ENCODE results near the gene APLN.

Gene APLN

GRCh38 chrX:129682979-129683378, 28.2 kb upstream of the APLN start:
- TF ChIP-seq ZNF791 (tag by site-specific recombination; IDR thresholded peaks at IDR 0.05) (no peak), ZNF404 (tag by site-specific recombination; IDR thresholded peaks at IDR 0.05) (no peak), ZNF221 (tag by site-specific recombination; IDR thresholded peaks at IDR 0.05; ENCODE audit: borderline replicate concordance) (no peak), SP3 (tag by site-specific recombination; IDR thresholded peaks at IDR 0.05) (no peak), ZNF658 (tag by site-specific recombination; IDR thresholded peaks at IDR 0.05) (no peak), ZNF621 (tag by site-specific recombination; IDR thresholded peaks at IDR 0.05) (no peak), ZSCAN30 (tag by site-specific recombination; IDR thresholded peaks at IDR 0.05) (no peak), ZSCAN4 (tag by site-specific recombination; IDR thresholded peaks at IDR 0.05) (no peak), ZNF433 (tag by site-specific recombination; IDR thresholded peaks at IDR 0.05; ENCODE audit: low read depth) (no peak), RBAK (tag by site-specific recombination; IDR thresholded peaks at IDR 0.05) (no peak), ZNF645 (tag by site-specific recombination; IDR thresholded peaks at IDR 0.05) (no peak), ZNF324 (tag by site-specific recombination; IDR thresholded peaks at IDR 0.05) (no peak), ZNF121 (tag by site-specific recombination; IDR thresholded peaks at IDR 0.05) (no peak)
- CTCF ChIA-PET: interaction anchor here (0.7 to 1.1 kb wide), 2 partner anchors 43 to 46 kb away, joined by 3 read pairs; no protein-coding TSS in a partner anchor
- POLR2A ChIA-PET: no interaction called here
- H3K36me3 ChIP-seq (ENCODE audit: control insufficient read depth in 2 of 2, insufficient read depth in 1 of 2, low read length in 2 of 2): no peaks in the 10 kb centered on the region
- no peak overlapping the region for H3K27ac ChIP-seq (ENCODE audit: extremely low read depth, low read depth, low read length)
- H3K4me1 ChIP-seq (ENCODE audit: control insufficient read depth, insufficient read depth, low read length): no peaks in the 10 kb centered on the region
- H3K9me3 ChIP-seq (ENCODE audit: control insufficient read depth, insufficient read depth, low read depth, low read length): no peaks in the 10 kb centered on the region
- H3K4me3 ChIP-seq (ENCODE audit: low read depth, low read length): no peak overlapping the region

- Histone ChIP-seq H3K9me3 (ENCODE audit: control insufficient read depth, insufficient read depth, low read depth, low read length) (no peaks in the 10 kb centered on the region), H3K36me3 (ENCODE audit: control insufficient read depth in 2 of 2, insufficient read depth in 1 of 2, low read length in 2 of 2) (no peaks in the 10 kb centered on the region), H3K4me3 (ENCODE audit: low read depth, low read length) (no peak overlapping the region), H3K27ac (ENCODE audit: extremely low read depth, low read depth, low read length) (no peak overlapping the region), H3K4me1 (ENCODE audit: control insufficient read depth, insufficient read depth, low read length) (no peaks in the 10 kb centered on the region)
- TF ChIP-seq ZNF146 (tag by site-specific recombination; IDR thresholded peaks at IDR 0.05) (no peak), ZNF23 (tag by site-specific recombination; IDR thresholded peaks at IDR 0.05; ENCODE audit: borderline replicate concordance) (no peak), ZNF791 (tag by site-specific recombination; IDR thresholded peaks at IDR 0.05) (no peak), FEZF1 (tag by site-specific recombination; IDR thresholded peaks at IDR 0.05) (peak; percentile 10; the same call in 1 of the 2 replicates), ATF2 (tag by site-specific recombination; IDR thresholded peaks at IDR 0.05; ENCODE audit: low read depth) (no peak), ZNF280D (tag by site-specific recombination; IDR thresholded peaks at IDR 0.05) (no peak)
- POLR2A ChIA-PET: no interaction called here
- CTCF ChIA-PET: interaction anchor here (1.0 kb wide), 1 partner anchor 75 kb away, joined by 9 read pairs; no protein-coding TSS in a partner anchor
These were observed 25.1 kb upstream of the APLN start for GRCh38 chrX:129679901-129680300.
